ENCODE data around the gene C18orf54. TPM values are rescaled to one million over a fixed set of nuclear protein-coding genes. Genes with fewer than 3 reads are reported as not detected.

The C18orf54 gene
- total RNA-seq, 1 donor from 2014 or later = 1.8 TPM

Other genes with a start within 250 kb of the C18orf54 start
- 45.1 TPM for gene MBD2, start 133.2 kb upstream of the C18orf54 start, total RNA-seq
- gene POLI, start 88.4 kb upstream of the C18orf54 start, total RNA-seq = 21.0 TPM
- not detected for gene STARD6, start within 50 bp of the C18orf54 start, total RNA-seq
- gene DYNAP, start 233.3 kb downstream of the C18orf54 start, total RNA-seq = not detected